Adipose tissue (tissue), 3 donors: ENCODE data around the gene SPDYE8. TPM values are rescaled to one million over a fixed set of nuclear protein-coding genes. Genes with fewer than 3 reads are reported as not detected.
"Not testable (repeated sequence)": the region's sequence is repeated elsewhere in the genome, so short reads cannot be mapped to it uniquely, and the experiment has no call there.

ENCODE experiments used
- H3K27ac ChIP-seq: one replicate; pipeline ENCODE4 v1.5.1; 2013; ENCODE audit warnings: low read depth, low read length
- WGBS, 3 donors: extraction: QIAGEN DNeasy Blood & Tissue Kit; methylation state at CpG; one replicate each; pipeline ENCODE4 v1.1.7; 2013; 5-methylcytosine and 5-hydroxymethylcytosine counted together
- polyA plus RNA-seq, 3 donors: library from polyadenylated mRNA; stranded (reverse); fragments of 200-250 nt; gene quantifications; one replicate each; pipeline ENCODE4 v1.2.3, GENCODE V29; 2013
- donor health status: healthy with polysubstance abuse.
- donor health status: Bipolar disorder and iron deficiency.
- donor health status: healthy.

SPDYE8 gene
- polyA plus RNA-seq: not detected

- no CpG with 5 or more reads among the region's 8 CpGs for WGBS, 3 donors
- H3K27ac ChIP-seq: not testable (repeated sequence)
Observed at GRCh38 chr7:73029666-73030065, at the start of gene SPDYE8. Gene SPDYE8 (minus strand): TSS chr7:73029766. CDS start chr7:73027966, 1,800 bp downstream.

GRCh38 chr7:73057811-73058210 is 28.2 kb upstream of the SPDYE8 start, which contains the start of gene SPDYE11:
Gene SPDYE11 (minus strand): TSS chr7:73057911. CDS start chr7:73056111, 1,800 bp downstream.
- no CpG with 5 or more reads among the region's 8 CpGs for WGBS, 3 donors
- H3K27ac ChIP-seq: not testable (repeated sequence)

- WGBS, 3 donors: 15 to 24% (median 17%) methylated on average over 10 of the region's 10 CpGs
- H3K27ac ChIP-seq: not testable (repeated sequence)
Observed at GRCh38 chr7:73006491-73006890, 23.1 kb downstream of the SPDYE8 start.

GRCh38 chr7:73005693-73006447 is 23.7 kb downstream of the SPDYE8 start:
- H3K27ac ChIP-seq: not testable (repeated sequence)
- WGBS, 3 donors: 0 to 1% (median 0%) methylated on average over 37 to 45 of the region's 66 CpGs

- not testable (repeated sequence) for H3K27ac ChIP-seq
- WGBS, 3 donors: 0 to 1% (median 1%) methylated on average over 14 to 18 of the region's 30 CpGs
Observed at GRCh38 chr7:73005356-73005692, 24.2 kb downstream of the SPDYE8 start.

- no CpG with 5 or more reads among the region's 11 CpGs for WGBS, 3 donors
- not testable (repeated sequence) for H3K27ac ChIP-seq
Observed at GRCh38 chr7:72997887-72998468, 31.6 kb downstream of the SPDYE8 start.

GRCh38 chr7:72997447-72997846 is 32.1 kb downstream of the SPDYE8 start:
- WGBS, 3 donors: 67 to 81% (median 77%) methylated on average over 4 of the region's 8 CpGs
- H3K27ac ChIP-seq: not testable (repeated sequence)

- WGBS, 3 donors: 97 to 99% (median 99%) methylated on average over 8 of the region's 8 CpGs
- H3K27ac ChIP-seq: not testable (repeated sequence)
Observed at GRCh38 chr7:72995484-72995883, 34.1 kb downstream of the SPDYE8 start.

GRCh38 chr7:72990146-72990913 is 39.2 kb downstream of the SPDYE8 start:
- not testable (repeated sequence) for H3K27ac ChIP-seq
- WGBS, 3 donors: 13 to 56% (median 44%) methylated on average over 4 to 9 of the region's 14 CpGs

GRCh38 chr7:72982084-72982483 is 47.5 kb downstream of the SPDYE8 start:
- H3K27ac ChIP-seq: not testable (repeated sequence)
- 90 to 100% methylated on average over 1 to 3 of the region's 11 CpGs; no CpG with 5 or more reads in 1 of the 3 donors for WGBS, 3 donors

- 81 to 100% (median 84%) methylated on average over 2 of the region's 6 CpGs for WGBS, 3 donors
- not testable (repeated sequence) for H3K27ac ChIP-seq
Observed at GRCh38 chr7:72980382-72980781, 49.2 kb downstream of the SPDYE8 start.

GRCh38 chr7:72976434-72976833 is 53.1 kb downstream of the SPDYE8 start:
- WGBS, 3 donors: 97% methylated on average over 3 of the region's 12 CpGs; no CpG with 5 or more reads in 2 of the 3 donors
- H3K27ac ChIP-seq: not testable (repeated sequence)

GRCh38 chr7:72975656-72976286 is 53.8 kb downstream of the SPDYE8 start:
- H3K27ac ChIP-seq: not testable (repeated sequence)
- 85 to 96% (median 92%) methylated on average over 9 to 12 of the region's 55 CpGs for WGBS, 3 donors

- WGBS, 3 donors: 94 to 95% (median 95%) methylated on average over 3 of the region's 7 CpGs
- not testable (repeated sequence) for H3K27ac ChIP-seq
Observed at GRCh38 chr7:72974781-72975180, 54.8 kb downstream of the SPDYE8 start.

GRCh38 chr7:72971505-72971904 is 58.1 kb downstream of the SPDYE8 start:
- H3K27ac ChIP-seq: not testable (repeated sequence)
- no CpG with 5 or more reads among the region's 6 CpGs for WGBS, 3 donors
